Hematopoietic multipotent progenitor cell treated with erythropoietin and hydrocortisone succinate and interleukin-3 and kit ligand, for 6 days (in vitro differentiated cells): Measurements from ENCODE around the gene SEM1.
"Not testable (repeated sequence)": the region's sequence is repeated elsewhere in the genome, so short reads cannot be mapped to it uniquely, and the experiment has no call there.

Source experiments
- DNase-seq: peaks from one replicate; pipeline ENCODE4 v3.0.0-alpha.2; 2015

Gene SEM1

DNA sequence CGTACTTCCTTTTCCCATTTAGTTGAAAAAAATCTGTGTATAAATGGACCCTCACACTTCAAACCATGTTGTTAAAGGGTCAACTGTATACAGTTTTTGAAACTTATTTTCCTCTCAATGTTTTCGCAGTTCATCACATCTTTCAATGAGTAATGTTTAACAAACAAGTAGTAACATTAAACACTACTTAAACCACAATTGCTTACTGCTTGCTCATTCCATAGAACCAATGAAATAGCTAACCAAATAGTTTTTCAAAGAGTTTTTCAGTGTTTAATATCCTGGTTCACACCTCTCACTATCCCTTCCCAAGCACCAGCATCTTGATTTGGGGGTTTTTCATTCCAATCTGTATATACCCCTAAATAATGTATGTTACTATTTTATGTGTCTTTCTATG lies 9.1 kb downstream of the SEM1 start:
- no peak for DNase-seq

GRCh38 chr7:96699219-96699871 lies 10.3 kb downstream of the SEM1 start:
- DNase-seq: no peak

DNA sequence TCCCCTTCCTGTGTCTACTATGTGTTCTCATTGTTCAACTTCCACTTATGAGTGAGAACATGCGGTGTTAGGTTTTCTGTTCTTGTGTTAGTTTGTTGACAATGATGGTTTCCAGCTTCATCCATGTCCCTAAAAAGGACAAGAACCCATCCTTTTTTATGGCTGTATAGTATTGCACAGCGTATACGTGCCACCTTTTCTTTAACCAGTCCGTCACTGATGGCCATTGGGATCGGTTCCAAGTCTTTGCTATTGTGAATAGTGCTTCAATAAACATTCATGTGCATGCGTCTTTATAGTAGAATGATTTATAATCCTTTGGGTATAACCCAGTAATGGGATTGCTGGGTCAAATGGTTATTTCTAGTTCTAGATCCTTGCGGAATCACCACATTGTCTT lies 11.2 kb downstream of the SEM1 start:
- DNase-seq: not testable (repeated sequence)

GRCh38 chr7:96697822-96698221 lies 11.8 kb downstream of the SEM1 start:
- no peak for DNase-seq

- DNase-seq: no peak
Observed at GRCh38 chr7:96695581-96695980, 14.1 kb downstream of the SEM1 start.

- no peak for DNase-seq
Observed at GRCh38 chr7:96694082-96694481, 15.6 kb downstream of the SEM1 start.

DNA sequence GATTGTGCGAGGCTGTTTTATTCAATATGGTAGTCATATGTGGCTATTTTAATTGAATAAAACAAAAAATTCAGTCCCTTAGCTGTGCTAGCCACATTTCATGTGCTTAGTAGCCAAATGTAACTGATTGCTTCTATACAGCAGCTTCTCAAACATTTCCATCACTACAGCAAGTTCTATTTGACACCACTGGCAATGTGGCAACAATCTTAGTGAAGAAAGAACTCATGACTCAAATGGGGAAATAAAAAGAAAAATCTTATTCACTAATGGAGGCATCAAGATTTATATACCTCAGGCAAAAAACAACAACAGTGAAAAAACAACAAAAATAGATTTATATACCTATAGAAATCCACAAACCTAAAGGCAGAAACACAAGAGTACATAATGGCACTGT lies 17.9 kb downstream of the SEM1 start:
- DNase-seq: no peak

- no peak for DNase-seq
Observed at GRCh38 chr7:96689414-96689813, 20.2 kb downstream of the SEM1 start.

DNA sequence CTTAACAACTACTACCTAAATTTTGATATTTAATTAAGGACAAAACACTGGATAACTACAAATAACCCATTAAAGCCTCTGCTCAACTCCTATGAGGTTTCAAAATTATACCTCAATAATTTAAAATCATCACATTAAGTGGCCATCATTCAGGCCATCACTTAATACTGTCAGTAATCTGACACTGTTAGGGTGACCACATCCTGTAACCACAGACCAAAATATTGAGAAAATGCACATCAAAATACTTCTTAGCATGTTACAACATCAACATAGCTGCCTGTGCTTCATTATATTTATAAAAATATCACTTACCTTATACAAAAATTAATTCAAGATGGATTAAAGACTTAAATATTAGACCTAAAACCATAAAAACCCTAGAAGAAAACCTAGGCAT lies 23.3 kb downstream of the SEM1 start:
- peak; percentile 37 for DNase-seq

GRCh38 chr7:96685755-96686154 lies 23.9 kb downstream of the SEM1 start:
- no peak for DNase-seq

GRCh38 chr7:96685353-96685752 lies 24.3 kb downstream of the SEM1 start:
- no peak for DNase-seq

GRCh38 chr7:96679886-96680285 lies 29.8 kb downstream of the SEM1 start:
- peak; percentile 8 for DNase-seq

- DNase-seq: no peak
Observed at GRCh38 chr7:96676919-96677318, 32.7 kb downstream of the SEM1 start.

DNA sequence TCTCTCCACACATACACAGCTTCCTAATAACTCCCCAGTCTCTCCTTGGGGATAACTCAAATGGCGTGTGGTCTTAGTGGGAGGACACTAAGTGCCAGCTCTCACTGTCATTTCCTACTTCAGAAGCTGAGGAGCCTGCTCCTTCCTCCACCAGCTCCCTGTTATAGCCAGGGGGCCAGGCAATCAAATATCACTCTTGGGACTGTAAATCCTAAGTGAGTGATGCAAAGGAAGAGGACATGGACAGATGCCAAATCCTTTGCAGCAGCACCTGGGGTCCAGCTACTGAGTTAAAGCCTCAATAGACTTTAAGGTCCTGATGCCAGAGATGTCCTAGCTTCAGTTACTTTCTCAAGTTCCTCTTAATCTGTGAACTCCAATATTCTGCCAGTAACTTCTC lies 34.1 kb downstream of the SEM1 start:
- DNase-seq: no peak

DNA sequence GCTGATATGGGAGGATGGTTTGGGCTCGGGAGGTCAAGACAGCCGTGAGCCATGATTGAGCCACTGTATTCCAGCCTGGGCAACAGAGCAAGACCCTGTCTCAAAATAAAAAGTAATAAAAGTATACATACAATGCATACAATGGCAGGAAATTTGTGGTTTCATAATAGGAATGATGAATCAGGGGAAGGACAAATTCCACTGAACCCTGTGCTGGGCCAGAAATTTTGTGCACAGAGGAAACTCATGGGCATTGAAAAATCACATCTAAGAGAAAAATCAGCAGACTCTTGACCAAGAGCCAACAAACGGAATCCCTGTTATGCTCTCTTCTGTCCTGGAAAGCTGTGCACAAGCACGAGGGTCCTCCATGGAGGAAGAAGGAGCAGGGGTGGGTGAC lies 35.1 kb downstream of the SEM1 start:
- no peak for DNase-seq

- no peak for DNase-seq
Observed at GRCh38 chr7:96671854-96672253, 37.8 kb downstream of the SEM1 start.

DNA sequence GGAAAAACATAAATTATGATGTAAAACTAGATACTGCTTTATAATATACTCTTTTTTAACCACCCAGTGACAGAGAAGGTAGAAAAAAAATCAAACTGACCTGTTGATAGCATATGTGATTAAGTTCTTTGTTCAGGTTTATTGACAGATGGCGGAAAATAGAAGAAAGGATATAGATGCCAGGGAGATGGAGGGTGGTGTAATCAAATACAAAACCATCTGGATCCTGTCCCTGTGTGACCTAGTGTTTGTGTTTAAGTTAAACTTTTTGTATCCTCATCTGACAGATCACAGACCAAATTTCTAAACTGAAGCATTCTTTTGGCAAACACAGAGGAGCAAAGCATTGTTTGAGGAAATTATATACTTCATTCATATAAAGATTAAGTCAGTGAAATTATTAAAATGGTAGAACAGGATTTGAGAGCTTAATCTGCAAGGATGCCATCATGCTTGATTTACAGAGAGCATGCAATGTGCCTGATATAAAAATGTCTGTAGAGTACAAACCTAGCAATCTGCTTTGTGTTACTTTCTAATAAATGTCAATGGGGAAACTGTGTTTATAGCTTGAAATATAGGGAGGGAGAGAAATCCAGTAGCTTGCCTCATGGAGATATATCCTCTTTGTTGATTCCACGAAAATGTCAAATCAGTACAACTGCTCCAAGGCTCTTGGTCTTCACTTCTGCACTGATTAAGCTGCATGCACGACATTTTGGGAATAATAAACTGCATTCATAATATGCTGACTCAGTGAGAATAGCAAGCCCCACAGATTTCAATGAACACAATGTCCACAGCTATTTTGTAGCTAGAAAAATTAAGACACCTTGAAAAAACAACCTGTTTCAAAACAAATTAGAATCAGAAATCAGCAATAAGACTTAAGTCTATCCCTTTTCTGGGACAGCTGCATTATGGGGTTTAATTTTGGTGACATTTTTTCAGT lies 39.0 kb downstream of the SEM1 start:
- DNase-seq: no peak

GRCh38 chr7:96669812-96670211 lies 39.8 kb downstream of the SEM1 start:
- no peak for DNase-seq

GRCh38 chr7:96667026-96667425 lies 42.6 kb downstream of the SEM1 start:
- DNase-seq: no peak

DNA sequence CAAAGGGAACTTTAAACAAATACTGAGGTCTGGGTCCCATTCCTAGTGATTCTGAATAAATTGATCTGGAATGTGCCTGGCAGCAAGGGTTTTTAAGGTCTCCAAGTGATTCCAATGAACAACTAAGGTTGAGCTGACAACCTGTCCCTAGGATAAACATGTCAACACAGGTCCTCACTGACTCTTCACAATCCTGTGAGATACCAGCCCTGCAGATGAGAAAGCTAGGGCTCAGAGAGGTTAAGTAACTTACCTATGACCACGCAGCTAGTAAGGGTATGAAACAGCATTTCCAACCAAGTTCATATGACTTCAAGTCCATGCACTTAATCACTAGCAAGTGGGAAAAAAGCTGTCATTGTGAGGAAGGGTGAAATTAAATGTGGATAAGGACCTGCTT lies 44.0 kb downstream of the SEM1 start:
- DNase-seq: no peak

- no peak for DNase-seq
Observed at GRCh38 chr7:96664793-96665192, 44.9 kb downstream of the SEM1 start.

GRCh38 chr7:96663871-96664445 lies 45.7 kb downstream of the SEM1 start:
- DNase-seq: no peak

DNA sequence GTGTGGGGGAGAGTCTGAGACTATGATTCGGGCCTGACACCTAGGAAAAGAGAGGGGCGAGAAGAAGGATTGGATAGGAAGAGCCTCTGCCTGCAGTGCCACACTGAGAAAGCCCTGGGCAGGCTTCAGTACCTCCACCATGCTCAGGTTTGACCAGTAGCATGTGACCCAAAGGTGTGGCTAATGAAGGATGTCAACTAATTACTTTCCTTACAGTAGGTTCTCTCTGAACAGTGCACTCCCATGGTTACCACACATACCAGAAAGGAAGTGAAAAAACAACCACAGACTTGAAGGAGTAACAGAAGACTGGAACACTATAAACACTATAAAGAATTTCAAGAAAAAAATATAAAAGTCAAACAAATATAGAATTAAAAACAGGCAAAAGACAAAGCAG lies 46.2 kb downstream of the SEM1 start:
- no peak for DNase-seq

- DNase-seq: not testable (repeated sequence)
Observed at GRCh38 chr7:96662151-96662550, 47.5 kb downstream of the SEM1 start.
